IMR-90 (cell line): ENCODE measurements around the gene MAMDC4. TPM values are rescaled to one million over a fixed set of nuclear protein-coding genes. Genes with fewer than 3 reads are reported as not detected.

ENCODE experiments used
- ATAC-seq: fragments of 200-7000 bp; cut with Tn5 transposase; 2 replicates; pipeline ENCODE4 v1.9.1; 2020; ENCODE audit warnings: low read depth, mild to moderate bottlenecking, moderate library complexity
- BruUV-seq: library from RNA; stranded (reverse); fragments of 400-500 nt; replicated peaks from 2 replicates; lab custom pipeline; 2021; lab: Mats Ljungman, UMichigan
- CTCF ChIA-PET: fragments of 300-600 bp; formaldehyde crosslinking; extraction: SDS; loops from one replicate; lab custom pipeline; 2021; ENCODE audit warnings: antibody characterized with exemption; lab: Yijun Ruan, JAX
- POLR2A ChIA-PET: fragments of 300-600 bp; sonication (Branson Sonifier 250); formaldehyde crosslinking; loops from one replicate; lab custom pipeline; 2022; ENCODE audit warnings: antibody characterized with exemption; ENCODE audit not compliant: unreplicated experiment; lab: Charles Lee
- DNase-seq: peaks from one replicate; pipeline ENCODE4 v3.0.0; 2013
- H2AFZ ChIP-seq: replicated peaks from 2 replicates; pipeline ENCODE3; 2013; ENCODE audit warnings: low read length, mild to moderate bottlenecking; ENCODE audit not compliant: poor library complexity
- H2AK5ac ChIP-seq: 2 replicates; pipeline ENCODE4 v1.6.1; 2013; ENCODE audit warnings: low read depth, low read length, inconsistent platforms
- H2AK9ac ChIP-seq: replicated peaks from 2 replicates; pipeline ENCODE3; 2013; ENCODE audit warnings: mild to moderate bottlenecking, low read depth, low read length, moderate library complexity; ENCODE audit not compliant: poor library complexity
- H2BK120ac ChIP-seq: 2 replicates; pipeline ENCODE4 v1.6.1; 2013; ENCODE audit warnings: low read depth, low read length, inconsistent platforms
- H2BK15ac ChIP-seq: 3 replicates; pipeline ENCODE4 v1.6.1; 2013; ENCODE audit warnings: low read depth, low read length, inconsistent platforms
- H2BK20ac ChIP-seq: 2 replicates; pipeline ENCODE4 v1.6.1; 2013; ENCODE audit warnings: low read depth, mild to moderate bottlenecking, inconsistent platforms, low read length, moderate library complexity
- H2BK5ac ChIP-seq: 2 replicates; pipeline ENCODE4 v1.6.1; 2013; ENCODE audit warnings: mild to moderate bottlenecking, low read depth, low read length, inconsistent platforms; ENCODE audit not compliant: poor library complexity, severe bottlenecking
- H3K14ac ChIP-seq: replicated peaks from 2 replicates; pipeline ENCODE4 v1.6.1; 2013; ENCODE audit warnings: low read depth, low read length, inconsistent platforms
- H3K18ac ChIP-seq: 2 replicates; pipeline ENCODE4 v1.6.1; 2013; ENCODE audit warnings: low read depth, low read length, control low read depth
- H3K23ac ChIP-seq: 2 replicates; pipeline ENCODE4 v1.6.1; 2013; ENCODE audit warnings: low read depth, low read length, inconsistent platforms
- H3K27ac ChIP-seq: 2 replicates; pipeline ENCODE4 v1.5.1; 2013; ENCODE audit warnings: mild to moderate bottlenecking, control low read depth, low read length; ENCODE audit not compliant: insufficient read depth
- H3K27me3 ChIP-seq: 2 replicates; pipeline ENCODE4 v1.6.1; 2013; ENCODE audit warnings: low read length; ENCODE audit not compliant: control insufficient read depth, insufficient read depth
- H3K36me3 ChIP-seq: 2 replicates; pipeline ENCODE4 v1.6.1; 2013; ENCODE audit warnings: low read length, mixed read lengths; ENCODE audit not compliant: control insufficient read depth, insufficient read depth
- H3K4ac ChIP-seq: 2 replicates; pipeline ENCODE4 v1.6.1; 2013; ENCODE audit warnings: low read depth, low read length, inconsistent platforms
- H3K4me1 ChIP-seq: 2 replicates; pipeline ENCODE4 v1.6.1; 2013; ENCODE audit warnings: low read length, mixed read lengths; ENCODE audit not compliant: control insufficient read depth, insufficient read depth
- H3K4me2 ChIP-seq: 2 replicates; pipeline ENCODE4 v1.6.1; 2013; ENCODE audit warnings: low read depth, mild to moderate bottlenecking, control low read depth, low read length, moderate library complexity
- H3K4me3 ChIP-seq: 2 replicates; pipeline ENCODE4 v1.5.1; 2013; ENCODE audit warnings: low read depth, mild to moderate bottlenecking, control low read depth, low read length, moderate library complexity; ENCODE audit not compliant: insufficient read depth
- H3K56ac ChIP-seq: 2 replicates; pipeline ENCODE4 v1.6.1; 2013; ENCODE audit warnings: low read length, inconsistent platforms; ENCODE audit not compliant: insufficient read depth; ENCODE audit errors: extremely low read depth
- H3K79me1 ChIP-seq, 2 experiments: 2 replicates each; pipeline ENCODE4 v1.6.1; 2013; ENCODE audit warnings: low read length in 2 of 2, inconsistent platforms in 1 of 2, low read depth in 1 of 2
- H3K9ac ChIP-seq: 2 replicates; pipeline ENCODE4 v1.6.1; 2013; ENCODE audit warnings: low read depth, low read length, control low read depth
- H3K9me1 ChIP-seq: 2 replicates; pipeline ENCODE4 v1.6.1; 2013; ENCODE audit warnings: low read length, inconsistent platforms; ENCODE audit not compliant: insufficient read depth
- H3K9me3 ChIP-seq: 2 replicates; pipeline ENCODE4 v1.6.1; 2013; ENCODE audit warnings: low read length; ENCODE audit not compliant: control insufficient read depth, insufficient read depth
- H4K20me1 ChIP-seq: 2 replicates; pipeline ENCODE4 v1.6.1; 2013; ENCODE audit warnings: low read length, inconsistent platforms; ENCODE audit not compliant: insufficient read depth
- H4K5ac ChIP-seq: 2 replicates; pipeline ENCODE4 v1.6.1; 2013; ENCODE audit warnings: mild to moderate bottlenecking, low read depth, low read length, control low read depth
- H4K8ac ChIP-seq, 2 experiments: 2 replicates each; pipeline ENCODE4 v1.6.1; 2013; ENCODE audit warnings: low read depth in 2 of 2, low read length in 2 of 2, control low read depth in 1 of 2, inconsistent platforms in 1 of 2
- H4K91ac ChIP-seq: 2 replicates; pipeline ENCODE4 v1.6.1; 2013; ENCODE audit warnings: low read depth, low read length, inconsistent platforms; ENCODE audit not compliant: insufficient read depth
- CTCF ChIP-seq: conservative IDR thresholded peaks from 2 replicates; pipeline ENCODE4 v1.5.1; 2012; ENCODE audit warnings: mild to moderate bottlenecking, low read depth, low read length, improper control_type of control experiment
- MAZ ChIP-seq: IDR thresholded peaks from 2 replicates; pipeline ENCODE4 v1.6.1; 2012; ENCODE audit warnings: low read depth, mild to moderate bottlenecking, low read length, improper control_type of control experiment, moderate library complexity, borderline replicate concordance
- RAD21 ChIP-seq: IDR thresholded peaks from 2 replicates; pipeline ENCODE4 v1.6.1; 2012; ENCODE audit warnings: low read length, improper control_type of control experiment
- WGBS, 2 experiments: methylation state at CpG; one replicate each; pipeline versions ENCODE4 v1.1.5 to v1.1.7; 2013; ENCODE audit warnings: missing lambda C conversion rate in 2 of 2; ENCODE audit not compliant: insufficient read length in 1 of 2; ENCODE audit errors: extremely low coverage in 2 of 2; 5-methylcytosine and 5-hydroxymethylcytosine counted together
- dilution Hi-C: fragments of 300-500 bp; cut with HindIII; formaldehyde crosslinking; loops from one replicate; pipeline ENCODE4 v1.14.3; 2018; ENCODE audit warnings: low sequenced_read_pairs; ENCODE audit not compliant: unreplicated experiment
- in situ Hi-C: fragments of 300-500 bp; cut with MboI; formaldehyde crosslinking; loops from 3 replicates; pipeline ENCODE4 v1.14.3; 2019; ENCODE audit warnings: low sequenced_read_pairs, inconsistent platforms, mixed read lengths
- intact Hi-C: fragments of 100-400 bp; cut with micrococcal nuclease; formaldehyde crosslinking; loops from 2 replicates; pipeline ENCODE4 v1.10.0; 2022
- polyA plus RNA-seq, 3 experiments: library from polyadenylated mRNA; depleted of rRNA; stranded (reverse); fragments of >200 nt; gene quantifications; 2 replicates each; pipeline ENCODE4 v1.2.3, GENCODE V29; 2012; ENCODE audit warnings: low replicate concordance in 1 of 3
- total RNA-seq: library from RNA; depleted of rRNA; stranded (reverse); fragments of >200 nt; gene quantifications from 2 replicates; pipeline ENCODE4 v1.2.3, GENCODE V29; 2012
- TF ChIP-seq, protein P1 (sequence below): fragments of 150-350 bp; IDR thresholded peaks from 2 replicates; pipeline ENCODE4 v1.6.1; 2016; ENCODE audit warnings: low read depth, mild to moderate bottlenecking, low read length, moderate library complexity, borderline replicate concordance

MAMDC4 gene
- total and polyA plus RNA-seq, 2 of the 4 experiments (the other 2 are of a cell fraction): 0.18 to 3.5 TPM

DNA sequence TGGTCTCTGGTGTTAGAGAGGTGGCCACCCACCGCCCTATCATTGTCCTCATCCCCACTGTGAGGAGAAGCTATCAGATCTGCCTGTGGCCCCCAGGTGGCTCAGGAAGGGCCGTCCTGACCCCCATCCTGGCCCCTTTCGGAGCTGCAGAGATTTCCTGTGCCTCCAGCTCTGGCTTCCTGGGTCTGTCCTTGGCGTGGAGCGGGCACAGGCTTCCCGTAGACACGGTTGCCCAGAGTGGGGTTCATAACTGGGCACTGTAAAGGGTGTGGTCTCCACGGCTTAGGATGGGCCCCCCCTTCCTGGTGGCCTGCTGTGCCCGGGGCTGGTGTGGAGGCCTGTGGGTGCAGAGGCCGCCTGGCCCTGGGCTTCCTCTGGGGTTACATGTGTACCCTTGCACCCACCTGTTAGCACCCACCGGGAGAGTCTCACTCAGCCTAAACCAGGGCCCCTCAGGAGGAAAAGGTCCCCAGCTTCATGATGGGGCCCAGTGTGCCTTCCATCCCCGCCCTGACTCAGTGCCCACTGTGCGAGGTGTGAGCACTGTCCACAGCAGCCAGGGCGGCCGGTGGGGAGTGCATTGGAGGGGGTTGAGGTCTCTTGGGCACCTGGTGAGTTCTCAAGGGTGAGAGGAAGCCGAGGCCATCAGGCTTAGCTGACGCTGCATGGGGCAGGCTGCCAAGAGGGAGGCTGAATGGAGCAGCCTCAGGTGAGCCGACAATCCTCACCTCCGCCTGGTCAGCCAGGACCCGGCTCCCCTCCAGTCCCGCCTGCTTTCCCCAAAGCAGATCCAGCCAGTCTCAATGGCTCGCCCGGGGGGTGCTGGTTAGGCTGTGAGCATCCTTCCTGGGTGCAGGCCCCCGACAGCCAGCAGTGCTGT, 25.2 kb upstream of the MAMDC4 start:
- DNase-seq (no peak), ATAC-seq (no peak)
- H2AK9ac ChIP-seq: no peak overlapping the region
- H3K9me1 ChIP-seq: no peaks in the 10 kb centered on the region
- H3K18ac ChIP-seq: no peak overlapping the region
- no peak overlapping the region for H2BK120ac ChIP-seq
- in situ Hi-C loops (no loop called here), intact Hi-C loops (no loop called here), dilution Hi-C loops (no loop called here)
- no peak overlapping the region for H3K27ac ChIP-seq
- WGBS, 2 experiments: 86% methylated on average over 4 of the region's 24 CpGs; no CpG with 5 or more reads in 1 of the 2 experiments
- no peak overlapping the region for H3K4me2 ChIP-seq
- no peak overlapping the region for H3K56ac ChIP-seq
- no peak overlapping the region for H2BK5ac ChIP-seq
- H3K4ac ChIP-seq: no peak overlapping the region
- ChIA-PET POLR2A (no interaction called here), CTCF (interaction anchor here (2.0 kb wide), 1 partner anchor 16 kb away, joined by 4 read pairs; no protein-coding TSS in a partner anchor)
- H2AK5ac ChIP-seq: no peak overlapping the region
- no peaks in the 10 kb centered on the region for H3K9me3 ChIP-seq
- peaks cover 5 to 14% of the 10 kb centered on the region in 2 experiments; a peak in 2 of 4 replicates for H3K79me1 ChIP-seq
- H3K36me3 ChIP-seq: peaks cover 64% of the 10 kb centered on the region
- no peak overlapping the region for H3K14ac ChIP-seq
- no peak overlapping the region for H2BK20ac ChIP-seq
- no peak overlapping the region for H3K4me3 ChIP-seq
- no peak for TF ChIP-seq RAD21
- TF ChIP-seq CTCF: no peak
- no peak for TF ChIP-seq MAZ
- TF ChIP-seq, protein P1, sequence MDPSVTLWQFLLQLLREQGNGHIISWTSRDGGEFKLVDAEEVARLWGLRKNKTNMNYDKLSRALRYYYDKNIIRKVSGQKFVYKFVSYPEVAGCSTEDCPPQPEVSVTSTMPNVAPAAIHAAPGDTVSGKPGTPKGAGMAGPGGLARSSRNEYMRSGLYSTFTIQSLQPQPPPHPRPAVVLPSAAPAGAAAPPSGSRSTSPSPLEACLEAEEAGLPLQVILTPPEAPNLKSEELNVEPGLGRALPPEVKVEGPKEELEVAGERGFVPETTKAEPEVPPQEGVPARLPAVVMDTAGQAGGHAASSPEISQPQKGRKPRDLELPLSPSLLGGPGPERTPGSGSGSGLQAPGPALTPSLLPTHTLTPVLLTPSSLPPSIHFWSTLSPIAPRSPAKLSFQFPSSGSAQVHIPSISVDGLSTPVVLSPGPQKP: no peak
- H3K27me3 ChIP-seq: no peaks in the 10 kb centered on the region
- H2BK15ac ChIP-seq: no peak overlapping the region
- no peak overlapping the region for H2AFZ ChIP-seq
- H3K23ac ChIP-seq: no peak overlapping the region
- no TSS peak for BruUV-seq
- H3K9ac ChIP-seq: no peak overlapping the region
- H3K4me1 ChIP-seq: no peaks in the 10 kb centered on the region
- no peak overlapping the region for H4K5ac ChIP-seq
- H4K20me1 ChIP-seq: peaks cover 7% of the 10 kb centered on the region
- no peak overlapping the region for H4K8ac ChIP-seq
- no peak overlapping the region for H4K91ac ChIP-seq
